Testis (tissue), 2 donors: Measurements from ENCODE around the gene IRF7.

ENCODE experiments used
- POLR2A ChIP-seq: fragments of 450-650 bp; IDR thresholded peaks from one replicate; pipeline ENCODE4 v1.6.1; 2017; ENCODE audit warnings: antibody characterized with exemption, mild to moderate bottlenecking, moderate library complexity
- TF ChIP-seq, protein P1 (sequence below), 3 experiments: fragments of 450-650 bp in 2 of 3; fragments of 200-600 bp in 1 of 3; sonication (generic) in 1 of 3; IDR thresholded peaks; one replicate each; pipeline ENCODE4 v1.5.1; 2016 to 2019; ENCODE audit warnings: antibody characterized with exemption in 3 of 3, mild to moderate bottlenecking in 2 of 3, moderate library complexity in 1 of 3

DNA sequence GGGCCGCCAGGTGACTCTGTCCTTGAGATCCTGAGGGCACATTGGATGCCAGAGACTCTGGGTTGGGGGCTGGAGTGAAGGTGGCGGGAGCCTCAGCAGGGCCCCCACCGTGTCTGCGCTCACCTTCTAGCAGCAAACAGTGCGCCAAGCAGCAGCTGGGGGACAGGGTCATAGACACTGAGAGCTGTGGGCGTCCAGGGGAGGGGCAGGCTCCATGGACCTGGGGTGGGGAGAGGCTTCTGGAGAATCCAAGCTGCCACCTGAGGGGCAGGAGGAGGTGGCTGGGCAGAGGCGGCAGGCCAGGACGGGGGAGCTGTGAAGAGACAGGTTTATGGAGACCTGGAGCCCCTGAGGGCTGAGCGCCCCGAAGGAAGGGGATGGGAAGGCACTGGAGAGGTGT lies 31.5 kb downstream of the IRF7 start:
- TF ChIP-seq POLR2A = no peak
- TF ChIP-seq, protein P1, sequence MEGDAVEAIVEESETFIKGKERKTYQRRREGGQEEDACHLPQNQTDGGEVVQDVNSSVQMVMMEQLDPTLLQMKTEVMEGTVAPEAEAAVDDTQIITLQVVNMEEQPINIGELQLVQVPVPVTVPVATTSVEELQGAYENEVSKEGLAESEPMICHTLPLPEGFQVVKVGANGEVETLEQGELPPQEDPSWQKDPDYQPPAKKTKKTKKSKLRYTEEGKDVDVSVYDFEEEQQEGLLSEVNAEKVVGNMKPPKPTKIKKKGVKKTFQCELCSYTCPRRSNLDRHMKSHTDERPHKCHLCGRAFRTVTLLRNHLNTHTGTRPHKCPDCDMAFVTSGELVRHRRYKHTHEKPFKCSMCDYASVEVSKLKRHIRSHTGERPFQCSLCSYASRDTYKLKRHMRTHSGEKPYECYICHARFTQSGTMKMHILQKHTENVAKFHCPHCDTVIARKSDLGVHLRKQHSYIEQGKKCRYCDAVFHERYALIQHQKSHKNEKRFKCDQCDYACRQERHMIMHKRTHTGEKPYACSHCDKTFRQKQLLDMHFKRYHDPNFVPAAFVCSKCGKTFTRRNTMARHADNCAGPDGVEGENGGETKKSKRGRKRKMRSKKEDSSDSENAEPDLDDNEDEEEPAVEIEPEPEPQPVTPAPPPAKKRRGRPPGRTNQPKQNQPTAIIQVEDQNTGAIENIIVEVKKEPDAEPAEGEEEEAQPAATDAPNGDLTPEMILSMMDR (IDR thresholded peaks at IDR 0.05) = no peak
